ENCODE results near the gene PGAP6.
"Not testable (repeated sequence)": the region's sequence is repeated elsewhere in the genome, so short reads cannot be mapped to it uniquely, and the experiment has no call there.

DNA sequence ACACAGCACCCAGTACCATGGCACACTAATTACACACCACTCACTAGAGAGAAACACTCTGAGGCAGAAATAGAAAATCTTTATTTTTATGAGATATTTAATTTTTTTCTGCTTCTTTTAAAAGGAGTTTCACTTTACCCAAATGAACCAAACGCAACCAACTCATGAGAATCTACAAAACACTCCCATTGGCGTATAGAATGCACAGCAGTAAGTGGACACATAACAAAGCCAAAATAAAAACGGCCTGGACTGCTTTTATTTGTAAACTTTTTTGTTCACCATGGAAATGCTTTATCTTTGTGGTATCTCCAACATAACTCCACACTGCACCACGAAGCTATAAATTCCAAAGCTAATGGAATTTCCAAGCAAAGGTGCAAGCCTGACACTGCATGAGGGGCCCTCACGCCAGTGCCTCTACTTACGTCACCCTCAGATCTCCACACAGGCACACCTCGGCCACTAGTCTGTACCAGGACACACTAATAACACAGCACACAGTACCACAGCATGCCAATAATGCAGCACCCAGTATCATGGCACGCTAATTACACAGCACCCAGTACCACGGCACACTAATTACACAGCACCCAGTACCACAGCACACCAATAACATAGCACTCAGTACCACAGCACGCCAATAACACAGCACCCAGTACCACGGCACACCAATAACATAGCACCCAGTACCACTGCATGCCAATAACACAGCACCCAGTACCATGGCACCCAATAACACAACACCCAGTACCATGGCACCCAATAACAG, 46.7 kb downstream of the PGAP6 start:
- TF ChIP-seq, protein P1, sequence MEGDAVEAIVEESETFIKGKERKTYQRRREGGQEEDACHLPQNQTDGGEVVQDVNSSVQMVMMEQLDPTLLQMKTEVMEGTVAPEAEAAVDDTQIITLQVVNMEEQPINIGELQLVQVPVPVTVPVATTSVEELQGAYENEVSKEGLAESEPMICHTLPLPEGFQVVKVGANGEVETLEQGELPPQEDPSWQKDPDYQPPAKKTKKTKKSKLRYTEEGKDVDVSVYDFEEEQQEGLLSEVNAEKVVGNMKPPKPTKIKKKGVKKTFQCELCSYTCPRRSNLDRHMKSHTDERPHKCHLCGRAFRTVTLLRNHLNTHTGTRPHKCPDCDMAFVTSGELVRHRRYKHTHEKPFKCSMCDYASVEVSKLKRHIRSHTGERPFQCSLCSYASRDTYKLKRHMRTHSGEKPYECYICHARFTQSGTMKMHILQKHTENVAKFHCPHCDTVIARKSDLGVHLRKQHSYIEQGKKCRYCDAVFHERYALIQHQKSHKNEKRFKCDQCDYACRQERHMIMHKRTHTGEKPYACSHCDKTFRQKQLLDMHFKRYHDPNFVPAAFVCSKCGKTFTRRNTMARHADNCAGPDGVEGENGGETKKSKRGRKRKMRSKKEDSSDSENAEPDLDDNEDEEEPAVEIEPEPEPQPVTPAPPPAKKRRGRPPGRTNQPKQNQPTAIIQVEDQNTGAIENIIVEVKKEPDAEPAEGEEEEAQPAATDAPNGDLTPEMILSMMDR (IDR thresholded peaks at IDR 0.05), result not testable (repeated sequence)
- not testable (repeated sequence) for TF ChIP-seq POLR2A (IDR thresholded peaks at IDR 0.05)

All from lower leg skin (tissue), 3 donors.